HG03095 (cell line): ENCODE measurements around the gene FOXC2.

Experiments
- ATAC-seq: cut with Tn5 transposase; IDR thresholded peaks from one replicate; pipeline ENCODE4 v1.9.1; 2021; ENCODE audit warnings: moderate library complexity; ENCODE audit not compliant: unreplicated experiment

The FOXC2 gene

DNA sequence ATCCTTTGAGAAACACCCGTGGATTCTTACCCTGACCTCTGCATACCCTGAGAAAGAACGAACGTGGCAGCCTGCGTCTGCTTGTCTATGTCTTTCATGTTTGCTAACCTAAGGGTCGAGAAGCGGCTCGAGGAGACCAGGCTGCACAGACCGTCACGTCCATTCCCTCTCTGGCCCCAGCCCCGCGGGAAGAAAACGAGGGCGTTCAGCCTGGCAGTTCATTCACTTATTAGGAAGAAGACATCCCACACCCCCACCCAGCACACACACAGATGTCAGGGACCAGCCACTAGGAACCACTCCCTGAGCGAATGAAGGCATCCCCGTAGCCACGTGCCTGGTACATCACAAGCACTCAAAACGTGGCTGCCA, 10.9 kb upstream of the FOXC2 start:
- ATAC-seq = no peak

DNA sequence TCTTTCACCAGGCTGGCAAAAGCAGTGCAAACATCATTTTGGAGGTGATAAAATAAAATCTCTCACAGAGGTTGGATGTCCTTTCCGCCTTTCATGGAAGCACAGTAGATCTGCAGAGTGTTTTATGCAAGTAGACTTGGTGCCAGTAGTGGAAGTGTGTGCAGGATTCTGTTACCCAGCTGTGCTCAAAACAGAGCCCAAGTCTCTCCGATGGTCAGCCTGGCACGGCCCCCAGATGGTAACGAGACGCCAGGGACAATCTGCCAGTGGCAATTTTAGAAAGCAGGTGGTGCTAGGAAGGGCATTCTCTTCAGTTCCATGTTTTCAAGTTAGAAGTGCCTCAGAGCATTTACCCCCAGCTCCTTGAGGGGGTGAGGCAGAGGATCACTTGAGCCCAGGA, 10.1 kb upstream of the FOXC2 start:
- no peak for ATAC-seq

DNA sequence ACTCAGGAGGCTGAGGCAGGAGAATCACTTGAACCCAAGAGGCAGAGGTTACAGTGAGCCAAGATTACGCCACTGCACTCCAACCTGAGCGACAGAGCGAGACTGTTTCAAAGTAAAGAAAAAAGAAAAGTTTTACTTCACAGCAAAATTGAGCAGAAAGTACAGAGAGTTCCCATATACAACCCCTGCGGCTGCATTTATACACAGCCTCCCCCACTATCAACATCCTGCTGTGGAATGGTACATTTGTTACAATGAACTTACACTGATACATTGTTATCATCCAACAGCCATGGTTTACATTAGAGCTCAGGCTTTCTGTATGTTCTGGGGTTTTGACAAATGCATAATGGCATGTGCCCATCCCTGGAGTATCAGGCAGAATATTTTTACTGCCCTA, 9.0 kb upstream of the FOXC2 start:
- ATAC-seq = no peak

DNA sequence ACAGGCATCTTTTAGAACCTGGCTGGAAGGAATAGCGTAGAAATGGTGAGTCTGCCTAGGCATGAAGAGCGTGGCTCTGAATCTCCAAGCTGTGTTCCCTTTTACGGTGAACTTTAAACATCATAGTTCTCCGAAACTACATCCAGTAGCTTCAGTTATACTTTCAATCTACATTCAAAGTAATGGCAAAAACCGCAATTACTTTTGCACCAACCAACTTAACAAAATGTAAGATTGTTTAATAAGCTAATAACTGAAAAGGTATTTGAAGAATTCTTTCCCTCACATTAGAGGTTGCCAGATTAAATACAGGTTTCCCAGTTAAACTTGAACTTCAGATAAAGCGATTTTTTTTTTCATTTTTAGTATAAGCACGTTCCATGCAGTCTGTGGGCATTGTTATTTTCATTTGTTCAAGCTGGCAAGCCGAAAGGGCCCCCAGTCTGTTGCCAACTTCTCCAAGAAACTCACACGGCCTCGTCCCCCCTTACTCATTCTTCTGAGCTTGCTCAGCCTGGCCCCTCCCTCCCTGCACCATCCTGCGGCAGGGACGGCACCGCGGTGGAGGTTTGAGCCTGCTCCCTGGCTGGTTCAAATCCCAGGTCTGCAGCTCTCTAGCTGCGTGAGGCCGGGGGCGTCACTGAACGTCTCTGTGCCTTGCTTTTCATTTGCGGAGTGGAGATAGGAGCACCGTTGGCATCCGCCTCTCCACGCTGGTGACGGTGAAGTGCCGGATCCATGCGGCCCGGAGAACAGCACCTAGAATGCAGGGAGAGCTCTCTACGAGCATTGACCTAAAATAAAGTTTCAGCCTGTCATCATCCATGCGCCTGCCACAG, 8.1 kb upstream of the FOXC2 start:
- ATAC-seq = no peak

DNA sequence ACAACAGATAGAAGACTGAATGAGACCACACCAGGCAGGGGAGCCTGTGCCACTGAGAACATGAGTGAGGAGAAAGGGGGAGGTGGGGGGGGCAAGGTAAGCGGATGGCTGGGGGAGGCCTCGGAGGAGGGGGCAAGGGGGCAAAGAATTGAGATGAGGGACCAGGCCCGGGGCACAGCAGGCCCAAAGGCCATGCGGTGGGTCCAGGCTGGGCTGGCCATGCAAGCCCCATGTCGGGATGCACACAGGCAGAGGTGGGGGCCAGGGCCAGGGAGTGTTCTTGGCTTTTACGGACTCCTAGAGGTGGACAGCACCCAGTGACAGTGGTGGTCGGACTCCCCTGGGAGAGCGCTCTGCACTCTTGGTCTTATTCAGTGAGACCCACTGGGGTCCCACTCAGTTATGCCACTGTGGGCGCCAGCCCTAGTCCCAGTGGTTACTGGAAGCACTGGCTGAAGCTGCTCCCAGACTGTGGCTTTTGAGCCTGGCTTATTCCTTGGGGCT, 6.8 kb upstream of the FOXC2 start:
- ATAC-seq = no peak

DNA sequence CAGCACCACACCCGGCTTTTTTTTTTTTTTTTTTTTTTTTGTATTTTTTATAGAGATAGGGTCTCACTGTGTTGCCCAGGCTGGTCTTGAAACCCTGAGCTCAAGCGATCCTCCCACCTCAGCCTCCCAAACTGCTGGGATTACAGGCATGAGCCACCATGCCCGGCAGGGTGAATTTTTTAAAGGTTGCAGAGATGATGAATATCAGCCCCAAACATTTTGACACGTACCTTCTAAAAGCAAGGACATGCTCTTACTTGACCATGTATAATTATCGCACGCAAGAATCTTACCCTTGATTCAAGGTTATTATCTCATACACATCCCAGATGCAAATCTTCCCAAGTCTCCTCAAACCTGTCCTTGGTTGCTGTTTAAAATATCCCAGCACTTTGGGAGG, 4.3 kb upstream of the FOXC2 start:
- ATAC-seq = no peak

DNA sequence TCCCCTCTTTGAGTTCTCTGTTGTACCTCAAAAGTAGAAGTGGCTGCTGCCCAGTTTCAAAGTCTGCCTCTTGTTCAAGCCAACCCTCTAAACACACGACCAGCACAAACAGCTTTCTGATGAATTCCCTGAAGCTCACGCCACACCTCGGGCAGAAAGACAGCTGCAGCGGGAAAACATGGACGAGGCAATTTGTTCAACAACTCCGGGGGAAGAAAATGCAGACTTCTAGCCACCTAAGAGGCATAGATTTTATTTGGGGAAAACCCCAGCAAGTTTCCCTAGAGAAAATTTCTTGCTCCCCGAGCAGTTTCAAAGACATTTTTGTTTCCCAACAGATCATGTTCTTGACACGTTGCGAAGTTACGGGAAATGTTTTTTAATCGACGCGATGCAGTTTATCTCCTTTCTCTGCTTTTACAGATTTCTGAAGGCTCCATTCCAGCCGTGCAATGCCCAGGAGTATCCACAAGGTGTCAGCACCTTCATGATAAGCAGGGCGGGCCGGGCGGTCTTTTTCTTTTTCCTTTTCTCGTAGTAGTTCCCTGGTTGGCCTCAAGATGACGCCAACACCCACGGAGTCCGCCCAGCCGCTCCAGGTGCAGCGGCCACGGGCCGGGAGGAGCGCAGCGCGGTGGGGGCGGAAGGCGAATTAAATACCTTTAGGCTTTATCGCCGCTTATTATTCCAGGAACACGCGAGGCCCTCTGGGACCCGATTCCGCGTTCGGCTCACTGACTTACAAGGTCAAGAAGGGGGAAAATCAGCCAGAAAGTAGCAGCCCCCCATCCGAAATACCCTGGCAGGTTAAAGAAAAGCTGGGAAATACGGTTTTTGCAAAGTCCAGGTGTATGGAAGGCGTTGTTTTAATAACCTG, 2.9 kb upstream of the FOXC2 start:
- peak; percentile 70 for ATAC-seq

DNA sequence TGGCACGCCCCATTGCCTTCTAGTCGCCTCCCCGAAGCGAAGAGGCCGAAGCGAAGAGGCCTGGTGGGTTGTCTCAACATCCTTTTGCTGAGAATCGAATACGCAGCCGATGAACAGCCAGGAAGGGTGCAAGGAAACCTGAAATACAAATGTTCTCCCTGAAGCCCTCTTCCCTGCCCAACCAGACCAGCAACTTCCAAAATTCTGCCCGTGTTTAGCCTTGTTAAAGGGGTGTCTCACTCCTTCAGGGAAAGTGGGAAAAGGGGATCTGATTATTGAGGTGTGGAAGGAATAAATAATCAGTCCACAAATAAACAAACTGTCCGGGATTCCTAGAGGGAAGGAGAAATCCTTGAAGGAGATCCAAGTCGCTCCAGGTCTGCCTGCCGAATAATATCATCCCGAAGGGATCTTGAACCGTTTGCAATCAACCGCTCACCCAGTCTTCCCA, 1.4 kb upstream of the FOXC2 start:
- ATAC-seq = no peak

DNA sequence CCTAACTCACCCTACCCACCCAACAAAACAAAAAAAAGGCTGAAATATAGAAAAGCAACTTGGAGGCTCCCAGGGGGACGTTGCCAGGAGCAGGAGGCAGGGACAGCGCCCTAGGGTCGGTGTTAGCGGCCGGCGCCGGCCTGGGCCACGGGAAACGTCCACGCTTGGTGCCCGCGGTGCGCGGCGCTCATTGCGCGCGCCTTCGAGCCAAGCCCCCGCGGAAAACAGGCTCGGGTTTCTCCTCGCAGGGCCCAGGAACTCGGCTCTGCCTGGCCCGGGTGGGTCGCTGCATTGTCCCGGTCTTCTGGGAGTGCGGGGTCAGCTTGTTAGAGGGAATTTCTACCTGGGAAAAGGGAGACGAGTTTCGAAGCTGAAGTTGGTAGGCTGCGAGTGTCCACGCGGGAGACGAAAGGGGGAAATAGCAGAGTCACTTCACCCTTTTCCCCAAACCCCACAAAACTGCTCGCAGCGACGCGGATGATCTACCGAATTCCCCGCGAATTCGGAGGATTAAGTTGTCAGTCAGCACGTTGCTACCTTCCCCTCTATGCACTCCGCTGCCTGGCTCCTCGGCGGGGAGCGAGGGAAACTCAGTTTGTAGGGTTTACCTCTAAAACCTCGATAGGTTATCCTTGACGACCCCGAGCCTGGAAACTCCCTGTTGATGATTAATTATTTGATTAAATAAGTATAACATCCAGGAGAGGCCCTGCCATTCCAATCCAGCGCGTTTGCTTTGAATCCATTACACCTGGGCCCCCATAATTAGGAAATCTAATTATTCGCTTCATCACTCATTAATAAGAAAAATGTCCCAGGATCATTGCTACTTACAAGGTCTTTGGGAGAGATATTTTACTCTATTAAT, 751 bp upstream of the FOXC2 start:
- ATAC-seq = no peak

DNA sequence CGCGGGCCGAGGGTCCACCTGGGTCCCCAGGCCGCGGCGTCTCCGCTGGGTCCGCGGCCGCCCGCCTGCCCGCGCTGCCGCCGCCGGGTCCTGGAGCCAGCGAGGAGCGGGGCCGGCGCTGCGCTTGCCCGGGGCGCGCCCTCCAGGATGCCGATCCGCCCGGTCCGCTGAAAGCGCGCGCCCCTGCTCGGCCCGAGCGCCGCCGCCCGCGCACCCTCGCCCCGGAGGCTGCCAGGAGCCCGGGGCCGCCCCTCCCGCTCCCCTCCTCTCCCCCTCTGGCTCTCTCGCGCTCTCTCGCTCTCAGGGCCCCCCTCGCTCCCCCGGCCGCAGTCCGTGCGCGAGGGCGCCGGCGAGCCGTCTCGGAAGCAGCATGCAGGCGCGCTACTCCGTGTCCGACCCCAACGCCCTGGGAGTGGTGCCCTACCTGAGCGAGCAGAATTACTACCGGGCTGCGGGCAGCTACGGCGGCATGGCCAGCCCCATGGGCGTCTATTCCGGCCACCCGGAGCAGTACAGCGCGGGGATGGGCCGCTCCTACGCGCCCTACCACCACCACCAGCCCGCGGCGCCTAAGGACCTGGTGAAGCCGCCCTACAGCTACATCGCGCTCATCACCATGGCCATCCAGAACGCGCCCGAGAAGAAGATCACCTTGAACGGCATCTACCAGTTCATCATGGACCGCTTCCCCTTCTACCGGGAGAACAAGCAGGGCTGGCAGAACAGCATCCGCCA, 504 bp downstream of the FOXC2 start:
- ATAC-seq = no peak

DNA sequence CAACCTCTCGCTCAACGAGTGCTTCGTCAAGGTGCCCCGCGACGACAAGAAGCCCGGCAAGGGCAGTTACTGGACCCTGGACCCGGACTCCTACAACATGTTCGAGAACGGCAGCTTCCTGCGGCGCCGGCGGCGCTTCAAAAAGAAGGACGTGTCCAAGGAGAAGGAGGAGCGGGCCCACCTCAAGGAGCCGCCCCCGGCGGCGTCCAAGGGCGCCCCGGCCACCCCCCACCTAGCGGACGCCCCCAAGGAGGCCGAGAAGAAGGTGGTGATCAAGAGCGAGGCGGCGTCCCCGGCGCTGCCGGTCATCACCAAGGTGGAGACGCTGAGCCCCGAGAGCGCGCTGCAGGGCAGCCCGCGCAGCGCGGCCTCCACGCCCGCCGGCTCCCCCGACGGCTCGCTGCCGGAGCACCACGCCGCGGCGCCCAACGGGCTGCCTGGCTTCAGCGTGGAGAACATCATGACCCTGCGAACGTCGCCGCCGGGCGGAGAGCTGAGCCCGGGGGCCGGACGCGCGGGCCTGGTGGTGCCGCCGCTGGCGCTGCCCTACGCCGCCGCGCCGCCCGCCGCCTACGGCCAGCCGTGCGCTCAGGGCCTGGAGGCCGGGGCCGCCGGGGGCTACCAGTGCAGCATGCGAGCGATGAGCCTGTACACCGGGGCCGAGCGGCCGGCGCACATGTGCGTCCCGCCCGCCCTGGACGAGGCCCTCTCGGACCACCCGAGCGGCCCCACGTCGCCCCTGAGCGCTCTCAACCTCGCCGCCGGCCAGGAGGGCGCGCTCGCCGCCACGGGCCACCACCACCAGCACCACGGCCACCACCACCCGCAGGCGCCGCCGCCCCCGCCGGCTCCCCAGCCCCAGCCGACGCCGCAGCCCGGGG, 1.3 kb downstream of the FOXC2 start:
- ATAC-seq = no peak

DNA sequence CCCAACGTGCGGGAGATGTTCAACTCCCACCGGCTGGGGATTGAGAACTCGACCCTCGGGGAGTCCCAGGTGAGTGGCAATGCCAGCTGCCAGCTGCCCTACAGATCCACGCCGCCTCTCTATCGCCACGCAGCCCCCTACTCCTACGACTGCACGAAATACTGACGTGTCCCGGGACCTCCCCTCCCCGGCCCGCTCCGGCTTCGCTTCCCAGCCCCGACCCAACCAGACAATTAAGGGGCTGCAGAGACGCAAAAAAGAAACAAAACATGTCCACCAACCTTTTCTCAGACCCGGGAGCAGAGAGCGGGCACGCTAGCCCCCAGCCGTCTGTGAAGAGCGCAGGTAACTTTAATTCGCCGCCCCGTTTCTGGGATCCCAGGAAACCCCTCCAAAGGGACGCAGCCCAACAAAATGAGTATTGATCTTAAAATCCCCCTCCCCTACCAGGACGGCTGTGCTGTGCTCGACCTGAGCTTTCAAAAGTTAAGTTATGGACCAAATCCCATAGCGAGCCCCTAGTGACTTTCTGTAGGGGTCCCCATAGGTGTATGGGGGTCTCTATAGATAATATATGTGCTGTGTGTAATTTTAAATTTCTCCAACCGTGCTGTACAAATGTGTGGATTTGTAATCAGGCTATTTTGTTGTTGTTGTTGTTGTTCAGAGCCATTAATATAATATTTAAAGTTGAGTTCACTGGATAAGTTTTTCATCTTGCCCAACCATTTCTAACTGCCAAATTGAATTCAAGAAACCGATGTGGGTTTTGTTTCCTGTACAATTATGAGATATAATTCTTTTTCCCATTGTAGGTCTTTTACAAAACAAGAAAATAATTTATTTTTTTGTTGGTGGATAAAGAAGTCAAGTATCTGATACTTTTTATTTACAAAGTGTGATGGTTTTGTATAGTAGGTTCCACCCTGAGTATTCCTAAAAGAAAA, 2.3 kb downstream of the FOXC2 start:
- no peak for ATAC-seq

DNA sequence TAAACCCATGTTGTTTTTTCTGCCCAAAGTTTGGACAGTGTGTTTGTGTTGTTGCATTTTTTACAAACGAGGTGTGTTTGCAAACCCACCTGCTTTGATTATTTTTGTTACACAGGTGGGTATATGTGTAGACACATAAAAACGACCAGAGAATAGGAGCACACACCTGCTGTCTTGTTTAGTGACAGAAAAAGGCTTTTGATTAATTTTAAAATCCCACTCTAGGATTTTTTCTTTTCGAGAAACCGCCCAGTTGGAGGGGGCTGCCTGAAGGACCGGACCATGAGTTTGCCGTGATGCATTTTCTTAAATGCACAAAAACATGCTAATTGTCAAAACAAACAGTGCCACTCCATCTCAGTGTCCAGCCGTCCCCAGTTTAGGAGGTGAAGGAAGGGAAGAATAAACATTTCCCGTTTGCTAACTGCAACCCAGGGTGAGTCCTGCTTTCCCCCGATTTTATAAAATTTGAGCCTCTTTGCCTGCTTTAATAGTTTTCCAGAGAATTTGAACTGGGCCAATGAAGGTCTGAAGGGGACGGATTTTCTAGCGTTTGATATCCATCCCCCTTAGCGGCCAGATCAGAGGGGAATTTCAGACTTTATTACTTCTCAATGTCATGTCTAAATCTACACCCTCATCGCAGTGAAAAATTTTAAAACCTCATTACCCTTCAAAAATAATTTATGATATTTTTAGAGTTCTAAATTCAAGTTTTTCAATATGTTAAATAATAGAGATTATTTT, 3.2 kb downstream of the FOXC2 start:
- no peak for ATAC-seq

DNA sequence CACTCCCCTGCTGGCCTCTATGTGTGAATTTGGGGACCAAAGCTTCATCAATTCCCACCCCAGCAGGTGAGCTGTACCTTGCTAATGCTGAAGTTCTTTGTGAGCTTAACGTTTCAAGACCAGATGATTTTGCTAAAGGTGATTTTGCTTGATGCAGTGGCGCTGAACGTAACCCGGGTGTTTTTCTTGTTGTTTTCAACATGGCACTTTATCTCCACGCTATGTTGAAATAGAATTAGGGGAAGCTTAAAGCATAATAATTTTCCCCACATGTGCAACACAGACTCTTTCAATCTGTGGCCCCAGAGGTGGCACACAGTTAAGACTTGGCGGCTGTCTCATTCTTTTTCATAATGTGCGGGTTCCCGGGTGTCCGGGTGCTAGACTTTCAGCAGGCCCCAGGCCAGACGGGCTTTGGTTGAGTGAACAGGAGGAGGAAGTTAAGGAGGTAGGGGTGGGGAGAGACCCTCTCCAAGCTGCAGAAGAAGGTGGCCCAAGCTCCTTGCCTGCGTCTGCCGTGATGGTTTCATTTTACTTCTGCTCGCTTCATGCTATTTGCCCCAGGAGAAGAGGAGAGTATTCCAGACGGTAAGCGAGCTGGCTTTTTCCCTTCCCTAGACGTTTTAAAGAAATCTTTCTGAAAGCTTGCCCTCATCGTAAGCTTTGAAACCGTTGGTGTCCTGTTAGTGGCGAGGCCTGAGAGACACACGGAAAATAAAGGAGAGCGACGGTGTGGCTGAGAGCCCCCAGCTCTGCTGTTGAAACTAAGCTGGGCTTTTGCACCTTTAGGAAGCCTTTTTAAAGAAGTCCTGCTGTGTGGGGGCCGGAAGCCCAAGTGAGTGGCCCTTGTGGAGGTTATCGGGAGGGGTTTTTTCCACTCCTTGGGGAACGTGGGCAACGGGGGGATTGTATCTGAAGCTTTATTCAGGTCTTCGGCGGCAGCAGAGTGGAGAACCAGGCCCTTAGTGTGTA, 4.2 kb downstream of the FOXC2 start:
- ATAC-seq = no peak

DNA sequence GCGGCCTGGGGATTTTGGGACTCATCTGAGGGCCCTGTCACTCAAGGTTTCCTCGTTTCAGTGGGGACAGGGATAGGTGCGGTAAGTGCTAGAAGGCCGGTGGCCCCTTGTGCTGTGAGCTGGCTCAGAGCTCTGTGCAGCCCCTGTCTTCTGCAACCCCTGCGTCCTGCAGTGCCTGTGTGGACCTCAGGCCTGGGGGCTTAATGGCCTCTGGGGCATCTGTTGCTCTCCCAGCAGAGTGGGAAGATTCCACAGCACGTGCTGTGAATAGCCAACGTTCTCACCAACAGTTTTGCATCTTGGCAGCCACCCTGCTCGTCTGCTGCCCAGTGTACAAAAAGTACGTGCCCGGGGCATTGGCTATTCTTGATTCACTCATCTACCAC, 4.9 kb downstream of the FOXC2 start:
- no peak for ATAC-seq

DNA sequence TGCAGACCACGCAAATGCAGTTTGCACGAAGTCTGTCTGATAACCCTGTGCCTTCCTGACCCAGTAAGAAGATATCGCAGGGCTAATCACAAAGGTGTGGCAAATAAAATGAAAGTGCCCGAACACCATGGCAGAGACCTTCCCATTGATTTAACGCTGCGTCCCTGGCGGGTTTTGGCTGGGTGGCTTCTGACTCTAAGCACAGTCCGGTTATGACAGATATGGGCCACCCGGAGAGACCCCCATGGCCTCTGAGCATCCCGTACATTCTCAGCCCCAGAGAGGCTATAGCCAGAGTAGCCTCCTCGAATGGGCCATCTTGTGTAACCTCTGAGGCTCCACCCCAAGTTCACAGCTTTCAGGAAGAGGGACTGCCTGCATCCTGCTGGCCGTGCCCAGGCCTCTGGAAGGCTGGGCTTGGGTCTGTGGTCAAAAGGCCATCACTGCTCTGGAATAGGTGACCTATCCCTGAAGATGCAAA, 5.5 kb downstream of the FOXC2 start:
- no peak for ATAC-seq
